Large intestine (tissue), 3 donors: Measurements from ENCODE around the gene MIGA1. TPM values are rescaled to one million over a fixed set of nuclear protein-coding genes. Genes with fewer than 3 reads are reported as not detected.
"Not testable (repeated sequence)": the region's sequence is repeated elsewhere in the genome, so short reads cannot be mapped to it uniquely, and the experiment has no call there.

Experiments
- DNase-seq, 2 donors: peaks; one replicate each; pipeline versions ENCODE4 v3.0.0 to v3.0.0-alpha.2; 2013
- H3K27ac ChIP-seq: one replicate; pipeline ENCODE4 v1.5.1; 2013; ENCODE audit warnings: low read length
- H3K27me3 ChIP-seq: 2 replicates; pipeline ENCODE4 v1.6.1; 2013; ENCODE audit warnings: low read length; ENCODE audit not compliant: control insufficient read depth, insufficient read depth
- H3K36me3 ChIP-seq: 2 replicates; pipeline ENCODE4 v1.6.1; 2013; ENCODE audit warnings: low read length; ENCODE audit not compliant: control insufficient read depth, insufficient read depth
- H3K4me1 ChIP-seq: one replicate; pipeline ENCODE4 v1.6.1; 2013; ENCODE audit warnings: low read length; ENCODE audit not compliant: control insufficient read depth, insufficient read depth
- H3K4me3 ChIP-seq: one replicate; pipeline ENCODE4 v1.5.1; 2013; ENCODE audit warnings: low read length
- H3K9me3 ChIP-seq: one replicate; pipeline ENCODE4 v1.6.1; 2013; ENCODE audit warnings: mild to moderate bottlenecking, low read depth, low read length, moderate library complexity; ENCODE audit not compliant: control insufficient read depth
- WGBS: methylation state at CpG from one replicate; pipeline ENCODE4 v1.1.5; 2013; ENCODE audit warnings: low lambda C conversion rate; ENCODE audit not compliant: insufficient coverage; 5-methylcytosine and 5-hydroxymethylcytosine counted together
- polyA plus RNA-seq: library from polyadenylated mRNA; unstranded; fragments of 120-200 nt; gene quantifications from one replicate; pipeline ENCODE4 v1.2.1, GENCODE V29; 2013

The MIGA1 gene
- polyA plus RNA-seq, 1 donor, result 18.4 TPM

DNA sequence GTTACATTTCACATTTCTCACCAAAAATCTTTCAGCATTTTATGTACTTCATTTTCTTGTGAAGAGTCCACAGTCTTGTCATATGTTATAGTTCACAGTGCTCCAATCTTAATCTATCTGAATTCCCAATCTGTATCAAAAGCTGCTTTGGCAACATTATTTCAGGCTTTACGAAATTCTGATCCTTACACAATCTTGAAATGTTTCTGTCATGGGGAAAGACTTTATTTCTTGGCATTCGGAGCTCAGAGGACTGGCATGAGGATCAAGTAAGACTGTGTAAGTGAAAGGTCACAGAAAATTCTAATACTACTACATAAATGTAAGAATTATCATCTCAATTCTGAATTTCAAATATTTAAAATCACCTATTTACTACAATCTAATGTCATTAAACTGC, 21.8 kb upstream of the MIGA1 start:
- Histone ChIP-seq H3K27me3 (no peaks in the 10 kb centered on the region), H3K27ac (no peak overlapping the region), H3K4me1 (no peaks in the 10 kb centered on the region), H3K9me3 (no peaks in the 10 kb centered on the region), H3K4me3 (no peak overlapping the region), H3K36me3 (no peaks in the 10 kb centered on the region)
- no peak for DNase-seq
- WGBS, result 92% methylated on average over 2 of the region's 2 CpGs

DNA sequence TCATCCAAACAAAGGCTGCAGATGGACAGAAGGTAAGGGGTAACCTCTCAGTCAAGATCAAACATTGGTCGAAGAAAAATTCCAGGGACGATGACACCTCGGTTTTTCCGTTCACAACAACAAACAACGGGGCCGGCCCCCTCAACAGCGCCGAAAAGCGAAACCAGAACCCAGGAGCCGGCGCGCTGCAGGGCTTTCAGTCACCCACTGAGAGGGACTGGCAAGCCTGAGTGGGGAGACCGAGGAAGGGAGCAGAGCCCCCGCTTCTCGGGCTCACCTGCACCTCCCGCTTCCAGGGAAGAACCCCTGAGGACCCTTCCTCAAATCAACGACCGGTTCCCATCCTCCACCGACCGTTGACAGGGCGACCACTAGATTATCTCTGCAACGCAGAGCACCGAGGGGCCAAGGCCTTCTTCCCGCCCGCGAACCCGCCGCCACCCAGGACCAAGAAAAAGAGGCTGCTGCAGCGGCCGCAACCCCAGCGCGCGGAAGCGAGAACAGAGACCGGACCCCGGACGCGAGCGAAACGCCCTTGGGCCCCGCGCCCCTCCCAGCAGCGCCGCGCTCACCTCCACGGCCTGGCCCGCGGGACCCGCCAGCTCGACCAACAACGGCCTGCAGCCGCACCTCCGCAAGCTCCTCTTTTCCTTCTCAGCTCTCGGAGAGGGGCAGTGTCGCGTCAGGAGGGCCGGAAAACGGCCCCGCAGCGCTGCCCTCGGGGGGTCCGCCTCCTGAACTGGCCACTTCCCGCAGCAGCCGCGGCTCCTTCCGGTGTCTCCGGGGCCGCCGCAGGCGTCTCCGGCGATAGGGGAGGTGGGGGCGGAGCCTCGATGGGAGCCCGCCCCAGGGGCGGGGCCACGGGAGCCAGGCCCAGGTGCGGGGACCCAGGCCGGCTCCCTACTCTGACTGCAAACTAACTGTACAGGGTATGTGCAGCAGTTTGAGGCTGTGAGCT, 20.1 kb upstream of the MIGA1 start, which contains the start of gene USP33:
USP33 (minus strand) TSS at position 782 of the 958 bp plus-strand sequence. CDS start 18,155 bp downstream, outside the sequence.
- no peaks in the 10 kb centered on the region for H3K9me3 ChIP-seq
- peak within 1 kb of the TSS; percentile 84 for H3K27ac ChIP-seq
- WGBS, result no CpG with 5 or more reads among the region's 79 CpGs
- peak within 1 kb of the TSS; percentile 73 for H3K4me3 ChIP-seq
- H3K27me3 ChIP-seq, result no peaks in the 10 kb centered on the region
- no peaks in the 10 kb centered on the region for H3K36me3 ChIP-seq
- peak; percentile 84 to 89 for DNase-seq
- no peaks in the 10 kb centered on the region for H3K4me1 ChIP-seq

DNA sequence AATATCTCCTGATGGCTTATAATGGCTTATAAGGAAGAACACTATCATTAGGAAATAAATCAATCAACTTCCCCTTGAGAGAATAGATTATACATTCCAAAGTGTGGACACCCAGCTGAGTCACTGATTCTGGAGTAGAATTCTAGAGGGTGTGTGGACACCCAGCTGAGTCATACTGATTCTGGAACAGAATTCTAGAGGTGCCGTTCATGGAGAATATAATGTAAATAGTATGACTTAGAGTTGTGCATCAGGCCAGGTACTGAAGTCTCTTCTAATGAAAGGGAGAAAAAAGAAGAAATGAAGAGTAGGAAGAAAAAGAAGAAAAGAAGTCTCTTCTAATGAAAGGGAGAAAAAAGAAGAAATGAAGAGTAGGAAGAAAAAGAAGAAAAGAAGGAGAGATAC, 17.4 kb upstream of the MIGA1 start:
- Histone ChIP-seq H3K9me3 (no peaks in the 10 kb centered on the region), H3K4me1 (no peaks in the 10 kb centered on the region), H3K36me3 (no peaks in the 10 kb centered on the region), H3K27me3 (no peaks in the 10 kb centered on the region), H3K4me3 (no peak overlapping the region), H3K27ac (no peak overlapping the region)
- WGBS, result 71% methylated on average over 1 of the region's 1 CpG
- no peak for DNase-seq

DNA sequence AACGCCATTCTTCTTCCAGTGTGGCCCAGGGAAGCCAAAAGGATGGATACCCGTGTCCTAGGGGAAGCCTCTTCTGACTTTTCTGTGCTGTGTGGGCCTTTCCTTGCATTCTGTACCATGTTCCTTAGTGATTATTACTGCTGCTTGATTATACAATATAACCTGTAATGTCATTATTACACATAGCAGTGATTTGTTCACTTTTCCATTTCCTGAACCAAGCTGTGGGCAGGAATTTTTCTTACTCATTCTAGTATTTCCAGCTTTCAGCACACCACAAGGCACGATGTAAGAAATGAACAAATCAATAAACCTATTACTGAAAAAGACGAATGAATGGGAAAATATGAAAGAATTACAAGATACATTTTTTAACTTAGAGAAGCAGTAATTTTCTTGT, 11.4 kb upstream of the MIGA1 start:
- no peaks in the 10 kb centered on the region for H3K36me3 ChIP-seq
- H3K4me3 ChIP-seq, result no peak overlapping the region
- H3K9me3 ChIP-seq, result no peaks in the 10 kb centered on the region
- H3K27ac ChIP-seq, result no peak overlapping the region
- H3K4me1 ChIP-seq, result no peaks in the 10 kb centered on the region
- WGBS, result 92% methylated on average over 2 of the region's 4 CpGs
- DNase-seq, result no peak
- no peaks in the 10 kb centered on the region for H3K27me3 ChIP-seq

DNA sequence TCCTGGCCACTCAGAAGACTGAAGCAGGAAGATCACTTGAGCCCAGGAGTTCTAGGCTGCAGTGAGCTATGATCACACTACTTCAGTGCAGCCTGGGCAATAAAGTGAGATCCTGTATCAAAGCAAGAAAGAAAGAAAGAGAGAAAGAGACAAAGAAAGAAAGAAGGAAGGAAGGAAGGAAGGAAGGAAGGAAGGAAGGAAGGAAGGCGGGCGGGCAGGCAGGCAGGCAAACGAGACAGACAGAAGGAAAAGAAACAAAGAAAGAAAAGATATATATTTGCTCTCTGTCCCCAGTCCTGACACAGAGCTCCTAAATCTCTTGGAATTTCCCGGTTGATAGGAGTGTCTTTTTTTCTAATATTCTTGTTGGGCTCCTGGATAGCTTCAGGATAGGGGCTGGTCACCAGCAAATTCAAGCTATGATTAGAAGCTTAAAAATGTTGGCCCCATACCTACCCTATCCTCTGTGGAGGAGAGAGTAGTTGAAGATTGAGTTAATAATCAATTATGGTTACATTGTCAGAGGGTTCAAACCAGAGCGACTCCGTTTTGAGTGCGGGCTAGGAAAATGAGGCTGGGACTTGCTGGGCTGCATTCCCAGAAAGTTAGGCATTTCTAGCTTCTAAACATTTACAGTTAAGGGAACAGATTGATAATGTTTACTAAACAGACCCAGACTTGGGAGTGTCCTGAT, 3.3 kb upstream of the MIGA1 start:
- 80% methylated on average over 3 of the region's 7 CpGs for WGBS
- H3K27me3 ChIP-seq, result no peaks in the 10 kb centered on the region

DNA sequence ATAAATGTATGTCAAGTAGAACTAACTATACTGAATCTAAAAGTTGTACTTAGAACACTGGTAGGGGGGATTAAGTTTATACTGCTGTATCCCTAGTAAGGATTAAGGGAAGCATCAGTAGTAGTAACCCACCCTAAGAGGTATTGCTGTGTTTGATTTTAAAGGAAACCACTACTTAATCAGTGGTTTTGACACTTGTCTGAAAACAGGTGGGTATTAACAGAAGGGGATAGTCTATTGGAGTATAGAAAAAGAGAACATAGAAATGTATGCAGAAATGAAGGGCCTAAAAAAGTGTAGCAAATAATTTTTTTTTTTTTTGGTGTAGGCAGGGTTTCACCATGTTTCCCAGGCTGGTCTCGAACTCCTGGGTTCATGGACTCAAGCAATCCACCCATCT, 2.2 kb downstream of the MIGA1 start:
- no CpG with 5 or more reads among the region's 1 CpG for WGBS
- no peak for DNase-seq
- no peaks in the 10 kb centered on the region for H3K27me3 ChIP-seq
- no peak overlapping the region for H3K4me3 ChIP-seq
- no peaks in the 10 kb centered on the region for H3K4me1 ChIP-seq
- no peak overlapping the region for H3K27ac ChIP-seq
- H3K9me3 ChIP-seq, result no peaks in the 10 kb centered on the region
- H3K36me3 ChIP-seq, result peaks cover 23% of the 10 kb centered on the region

More for the DNA sequence above, 3.3 kb upstream of the MIGA1 start:
- H3K9me3 ChIP-seq, result no peaks in the 10 kb centered on the region
- H3K4me3 ChIP-seq, result no peak overlapping the region
- H3K27ac ChIP-seq, result no peak overlapping the region
- H3K4me1 ChIP-seq, result no peaks in the 10 kb centered on the region
- no peaks in the 10 kb centered on the region for H3K36me3 ChIP-seq
- no peak for DNase-seq

DNA sequence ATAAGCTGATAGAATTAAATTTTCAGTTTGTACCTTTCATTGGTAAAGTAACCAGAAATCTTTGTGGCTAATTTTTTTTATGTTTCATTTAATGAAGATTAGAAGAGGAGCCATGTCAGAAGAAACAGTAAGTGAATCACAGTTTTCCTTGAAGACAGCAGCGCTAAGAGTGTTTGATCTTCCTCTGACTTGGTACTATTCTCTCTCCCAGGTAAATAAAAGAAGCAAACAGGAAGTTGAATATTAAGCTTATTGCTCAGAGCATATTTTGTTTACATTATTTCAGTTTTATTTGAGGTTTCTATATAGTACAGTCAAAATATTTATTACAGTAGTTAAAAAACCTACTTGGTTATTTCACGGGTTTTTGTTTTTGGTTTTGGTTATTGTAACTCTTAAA, 3.7 kb downstream of the MIGA1 start:
- Histone ChIP-seq H3K27me3 (no peaks in the 10 kb centered on the region), H3K27ac (no peak overlapping the region), H3K36me3 (peaks cover 27% of the 10 kb centered on the region), H3K4me1 (no peaks in the 10 kb centered on the region), H3K4me3 (no peak overlapping the region), H3K9me3 (no peaks in the 10 kb centered on the region)
- 79% methylated on average over 2 of the region's 2 CpGs for WGBS
- DNase-seq, result no peak

DNA sequence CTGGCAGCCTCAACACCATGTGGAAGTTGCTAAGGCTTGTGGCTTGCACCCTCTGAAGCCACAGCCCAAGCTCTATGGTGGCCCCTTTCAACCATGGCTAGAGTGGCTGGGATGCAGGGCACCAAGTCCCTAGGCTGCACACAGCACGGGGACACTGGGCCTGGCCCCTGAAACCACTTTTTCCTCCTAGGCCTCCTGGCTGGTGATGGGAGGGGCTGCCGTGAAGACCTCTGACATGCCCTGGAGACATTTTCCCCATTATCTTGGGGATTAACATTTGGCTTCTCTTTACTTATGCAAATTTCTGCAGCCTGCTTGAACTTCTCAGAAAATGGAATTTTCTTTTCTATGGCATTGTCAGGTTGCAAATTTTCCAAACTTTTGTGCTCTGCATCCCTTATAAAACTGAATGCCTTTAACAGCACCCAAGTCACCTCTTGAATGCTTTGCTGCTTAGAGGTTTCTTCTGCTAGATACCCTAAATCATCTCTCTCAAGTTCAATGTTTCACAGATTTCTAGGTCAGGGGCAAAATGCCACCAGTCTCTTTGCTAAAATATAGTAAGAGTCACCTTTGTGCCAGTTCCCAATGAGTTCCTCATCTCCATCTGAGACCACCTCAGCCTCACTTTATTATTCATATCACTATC, 6.8 kb downstream of the MIGA1 start:
- not testable (repeated sequence) for DNase-seq, H3K27me3 ChIP-seq, H3K4me3 ChIP-seq, H3K27ac ChIP-seq, H3K4me1 ChIP-seq, H3K9me3 ChIP-seq
- H3K36me3 ChIP-seq, result peaks cover 38% of the 10 kb centered on the region
- WGBS, result no CpG with 5 or more reads among the region's 2 CpGs

DNA sequence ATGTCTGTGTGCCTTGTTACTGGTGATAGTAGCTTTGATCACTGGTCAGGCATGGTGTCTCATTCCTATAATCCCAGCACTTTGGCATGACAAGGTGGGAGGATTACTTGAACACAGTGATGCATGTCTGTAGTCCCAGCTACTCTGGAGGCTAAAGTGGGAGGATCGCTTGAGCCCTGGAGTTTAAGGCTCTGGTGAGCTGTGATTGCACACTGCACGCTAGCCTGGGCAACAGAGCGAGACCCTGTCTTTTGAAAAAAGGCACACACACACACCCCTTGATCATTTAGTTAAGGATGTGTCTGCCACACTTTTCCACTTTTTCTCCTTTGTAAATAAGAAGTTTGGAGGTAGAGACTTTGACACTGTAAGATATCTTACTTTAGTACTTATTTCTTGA, 15.1 kb downstream of the MIGA1 start:
- no CpG with 5 or more reads among the region's 3 CpGs for WGBS
- peaks cover 19% of the 10 kb centered on the region for H3K36me3 ChIP-seq
- no peak overlapping the region for H3K4me3 ChIP-seq
- DNase-seq, result no peak
- no peaks in the 10 kb centered on the region for H3K27me3 ChIP-seq
- H3K4me1 ChIP-seq, result no peaks in the 10 kb centered on the region
- no peak overlapping the region for H3K27ac ChIP-seq
- H3K9me3 ChIP-seq, result no peaks in the 10 kb centered on the region

DNA sequence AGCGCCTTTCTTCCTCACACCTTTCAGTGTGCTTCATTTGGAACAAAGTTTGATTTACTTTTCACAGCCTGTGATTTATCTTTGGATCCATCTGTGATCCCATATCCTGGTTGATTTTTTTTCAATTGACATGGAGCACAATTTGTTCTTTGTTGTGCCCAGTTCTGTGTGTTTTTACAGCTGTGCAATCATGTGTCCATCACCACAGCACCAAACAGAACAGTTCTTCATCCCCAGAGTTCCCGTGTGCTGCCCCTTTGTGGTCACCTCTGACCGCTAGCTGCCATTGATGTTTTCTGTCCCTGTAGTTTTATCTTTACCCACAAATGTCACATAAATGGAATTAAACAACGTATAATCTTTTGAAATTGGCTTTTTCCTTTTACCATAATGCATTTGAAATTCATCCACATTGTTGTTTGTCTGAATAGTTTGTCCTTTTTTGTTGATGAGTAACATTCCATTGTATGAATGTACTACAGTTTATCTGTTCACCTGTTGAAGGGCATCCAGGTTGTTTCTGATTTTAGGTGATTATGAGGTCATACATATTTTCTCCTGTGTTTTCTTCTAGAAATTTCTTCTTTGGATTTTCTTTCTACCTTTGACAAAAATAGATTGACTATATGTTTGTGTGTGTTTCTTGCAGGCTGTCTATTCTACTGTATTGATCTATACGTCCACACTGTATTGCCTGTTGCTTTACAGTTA, 17.4 kb downstream of the MIGA1 start:
- DNase-seq, result no peak
- no peaks in the 10 kb centered on the region for H3K4me1 ChIP-seq
- H3K9me3 ChIP-seq, result no peaks in the 10 kb centered on the region
- H3K4me3 ChIP-seq, result no peak overlapping the region
- H3K27me3 ChIP-seq, result no peaks in the 10 kb centered on the region
- H3K27ac ChIP-seq, result no peak overlapping the region
- H3K36me3 ChIP-seq, result peaks cover 21% of the 10 kb centered on the region
- WGBS, result 100% methylated on average over 2 of the region's 5 CpGs
